RWPE2 (cell line): Measurements from ENCODE around the gene SEMA3F.

Experiments used
- ATAC-seq: fragments of 200-7000 bp; cut with Tn5 transposase; 3 replicates; pipeline ENCODE4 v1.9.1; 2021; ENCODE audit warnings: low read depth
- DNase-seq: peaks from one replicate; pipeline ENCODE4 v3.0.0-alpha.2; 2020; ENCODE audit warnings: low spot score
- H3K27ac ChIP-seq: fragments of 450-650 bp; 2 replicates; pipeline ENCODE4 v1.5.1; 2017; ENCODE audit warnings: mild to moderate bottlenecking; ENCODE audit not compliant: poor library complexity, severe bottlenecking
- H3K27me3 ChIP-seq: fragments of 250-450 bp; sonication (Bioruptor Pico); 2 replicates; pipeline ENCODE4 v1.5.1; 2021; ENCODE audit warnings: mild to moderate bottlenecking, moderate library complexity; ENCODE audit not compliant: insufficient read depth, poor library complexity, severe bottlenecking
- H3K36me3 ChIP-seq: fragments of 250-450 bp; sonication (Bioruptor Pico); 2 replicates; pipeline ENCODE4 v1.5.1; 2020; ENCODE audit warnings: low read depth, mild to moderate bottlenecking, moderate library complexity
- H3K4me1 ChIP-seq: fragments of 250-450 bp; sonication (Bioruptor Pico); 2 replicates; pipeline ENCODE4 v1.5.1; 2021; ENCODE audit warnings: mild to moderate bottlenecking, moderate library complexity; ENCODE audit not compliant: insufficient read depth, poor library complexity, severe bottlenecking
- H3K4me3 ChIP-seq: fragments of 250-450 bp; sonication (Bioruptor Pico); 2 replicates; pipeline ENCODE4 v1.5.1; 2021; ENCODE audit warnings: mild to moderate bottlenecking, moderate library complexity; ENCODE audit not compliant: severe bottlenecking
- H3K9me3 ChIP-seq: fragments of 250-450 bp; sonication (Bioruptor Pico); 2 replicates; pipeline ENCODE4 v1.5.1; 2021; ENCODE audit warnings: mild to moderate bottlenecking, moderate library complexity; ENCODE audit not compliant: severe bottlenecking
- TF ChIP-seq, protein P1 (sequence below): fragments of 450-650 bp; IDR thresholded peaks from one replicate; pipeline ENCODE4 v1.5.1; 2017; ENCODE audit warnings: mild to moderate bottlenecking, moderate library complexity; ENCODE audit not compliant: poor library complexity, severe bottlenecking

SEMA3F gene

DNA sequence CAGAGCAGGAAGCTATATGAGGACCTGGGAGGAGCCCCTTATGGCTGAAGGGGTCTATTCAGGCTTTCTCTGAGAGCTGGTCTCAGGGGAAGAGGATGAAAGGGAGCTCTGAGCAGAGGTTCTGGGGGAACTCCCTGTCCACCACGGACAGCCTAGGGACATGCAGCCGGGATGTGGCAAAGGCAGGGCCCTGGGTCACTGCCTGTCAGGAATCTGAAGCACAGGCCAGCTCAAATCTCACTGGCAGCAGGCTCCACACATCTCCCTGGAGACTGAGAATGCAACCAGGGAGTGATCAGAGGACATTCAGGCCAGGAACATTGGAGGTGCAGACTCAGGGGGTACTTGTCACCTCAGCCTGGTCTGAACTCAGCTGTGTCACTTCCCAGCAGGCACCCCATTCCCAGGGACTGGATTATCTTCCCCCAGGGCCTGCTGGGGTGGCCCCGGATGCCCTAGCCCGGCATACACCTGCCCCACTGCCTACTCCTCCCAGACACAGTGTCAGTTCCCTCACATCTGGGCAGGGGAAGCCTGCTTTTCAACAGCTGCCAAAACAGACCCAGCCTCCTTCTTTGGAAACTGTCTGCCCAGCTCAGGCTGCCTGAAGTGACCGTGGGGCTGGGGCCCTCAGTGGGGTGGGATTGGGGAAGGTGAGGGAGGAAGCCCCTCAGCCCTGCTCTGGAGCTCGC, 18.3 kb upstream of the SEMA3F start:
- Histone ChIP-seq H3K27me3 (no peaks in the 10 kb centered on the region), H3K9me3 (no peaks in the 10 kb centered on the region), H3K4me3 (no peak overlapping the region), H3K36me3 (no peaks in the 10 kb centered on the region), H3K4me1 (peaks cover 23% of the 10 kb centered on the region), H3K27ac (peak overlapping the region; percentile 73)
- DNase-seq (no peak), ATAC-seq (peak; percentile 7; the same call in 1 of the 3 replicates)
- TF ChIP-seq, protein P1, sequence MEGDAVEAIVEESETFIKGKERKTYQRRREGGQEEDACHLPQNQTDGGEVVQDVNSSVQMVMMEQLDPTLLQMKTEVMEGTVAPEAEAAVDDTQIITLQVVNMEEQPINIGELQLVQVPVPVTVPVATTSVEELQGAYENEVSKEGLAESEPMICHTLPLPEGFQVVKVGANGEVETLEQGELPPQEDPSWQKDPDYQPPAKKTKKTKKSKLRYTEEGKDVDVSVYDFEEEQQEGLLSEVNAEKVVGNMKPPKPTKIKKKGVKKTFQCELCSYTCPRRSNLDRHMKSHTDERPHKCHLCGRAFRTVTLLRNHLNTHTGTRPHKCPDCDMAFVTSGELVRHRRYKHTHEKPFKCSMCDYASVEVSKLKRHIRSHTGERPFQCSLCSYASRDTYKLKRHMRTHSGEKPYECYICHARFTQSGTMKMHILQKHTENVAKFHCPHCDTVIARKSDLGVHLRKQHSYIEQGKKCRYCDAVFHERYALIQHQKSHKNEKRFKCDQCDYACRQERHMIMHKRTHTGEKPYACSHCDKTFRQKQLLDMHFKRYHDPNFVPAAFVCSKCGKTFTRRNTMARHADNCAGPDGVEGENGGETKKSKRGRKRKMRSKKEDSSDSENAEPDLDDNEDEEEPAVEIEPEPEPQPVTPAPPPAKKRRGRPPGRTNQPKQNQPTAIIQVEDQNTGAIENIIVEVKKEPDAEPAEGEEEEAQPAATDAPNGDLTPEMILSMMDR: no peak

DNA sequence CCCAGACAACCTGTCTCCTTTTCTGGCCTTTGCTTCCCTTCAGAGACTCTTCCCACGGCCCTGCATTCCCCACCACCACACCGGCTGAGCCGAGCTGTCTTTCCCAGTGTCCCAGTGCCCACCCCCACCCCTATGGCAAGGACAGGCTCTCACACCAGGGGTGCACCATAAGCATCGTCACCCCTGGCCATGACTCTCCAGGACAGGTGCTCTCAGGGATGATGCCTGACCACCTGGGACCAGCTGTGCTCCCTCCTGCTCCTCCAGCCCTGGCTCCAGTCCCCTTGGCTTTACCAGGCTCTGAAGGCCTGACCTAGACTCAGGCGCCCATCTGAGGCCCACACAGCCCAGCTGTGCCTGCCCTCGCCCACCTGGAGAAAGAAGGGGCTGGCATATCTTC, 17.6 kb upstream of the SEMA3F start:
- no peak; the same call in 2 of the 3 replicates for ATAC-seq

DNA sequence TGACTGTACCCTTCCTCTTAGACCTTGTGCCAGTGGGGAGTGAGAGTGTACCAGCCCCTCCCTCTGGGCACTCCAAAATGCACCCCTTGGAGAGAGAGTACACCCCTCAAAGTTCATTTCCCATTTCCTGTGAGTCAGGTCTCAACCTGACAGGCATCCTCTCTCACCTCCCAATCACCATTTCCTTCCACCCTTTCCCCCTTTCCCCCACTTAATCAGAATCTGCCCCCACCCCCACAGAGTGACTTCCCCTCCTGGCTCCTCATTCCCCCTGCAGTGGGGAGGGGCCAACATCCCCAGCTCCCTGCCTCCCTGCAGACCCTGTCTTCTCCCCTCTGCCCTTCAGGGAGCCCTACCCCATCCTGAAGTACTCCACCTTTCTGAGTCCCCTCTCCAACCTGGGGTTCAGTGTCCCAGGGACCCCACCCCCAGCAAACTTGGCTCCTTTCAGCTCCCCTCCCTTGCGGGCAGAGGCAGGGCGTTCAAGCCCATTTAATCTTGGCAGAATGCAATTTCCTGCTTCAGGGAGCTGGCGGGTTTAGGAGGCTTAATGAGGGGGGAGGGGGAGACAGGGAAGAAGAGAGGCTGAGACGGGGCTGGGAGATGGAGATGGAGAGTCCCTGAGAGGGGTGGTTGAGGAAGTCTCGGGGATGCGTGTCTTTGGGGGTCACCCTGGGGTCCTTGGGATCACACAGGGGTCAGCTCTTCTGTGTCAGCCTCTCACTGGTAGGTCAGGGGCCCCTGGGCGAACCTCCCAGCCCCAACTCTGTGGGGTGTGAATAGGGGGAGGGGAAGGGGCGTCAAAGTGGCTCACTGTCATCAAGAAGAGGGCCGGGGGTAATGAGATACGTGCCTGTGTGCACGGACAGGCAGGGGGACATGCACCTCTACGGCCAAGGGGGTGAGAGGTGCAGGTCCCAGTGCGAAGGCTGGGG, 16.6 kb upstream of the SEMA3F start:
- DNase-seq (no peak), ATAC-seq (peak; percentile 44)
- Histone ChIP-seq H3K4me3 (no peak overlapping the region), H3K27ac (peak overlapping the region; percentile 73), H3K9me3 (no peaks in the 10 kb centered on the region), H3K27me3 (no peaks in the 10 kb centered on the region), H3K4me1 (peaks cover 23% of the 10 kb centered on the region), H3K36me3 (no peaks in the 10 kb centered on the region)
- TF ChIP-seq, protein P1: no peak

More for the DNA sequence above, 17.6 kb upstream of the SEMA3F start:
- no peaks in the 10 kb centered on the region for H3K9me3 ChIP-seq
- H3K36me3 ChIP-seq: no peaks in the 10 kb centered on the region
- no peak for DNase-seq
- TF ChIP-seq, protein P1: no peak
- peak overlapping the region; percentile 73 for H3K27ac ChIP-seq
- peaks cover 23% of the 10 kb centered on the region for H3K4me1 ChIP-seq
- no peaks in the 10 kb centered on the region for H3K27me3 ChIP-seq
- no peak overlapping the region for H3K4me3 ChIP-seq

DNA sequence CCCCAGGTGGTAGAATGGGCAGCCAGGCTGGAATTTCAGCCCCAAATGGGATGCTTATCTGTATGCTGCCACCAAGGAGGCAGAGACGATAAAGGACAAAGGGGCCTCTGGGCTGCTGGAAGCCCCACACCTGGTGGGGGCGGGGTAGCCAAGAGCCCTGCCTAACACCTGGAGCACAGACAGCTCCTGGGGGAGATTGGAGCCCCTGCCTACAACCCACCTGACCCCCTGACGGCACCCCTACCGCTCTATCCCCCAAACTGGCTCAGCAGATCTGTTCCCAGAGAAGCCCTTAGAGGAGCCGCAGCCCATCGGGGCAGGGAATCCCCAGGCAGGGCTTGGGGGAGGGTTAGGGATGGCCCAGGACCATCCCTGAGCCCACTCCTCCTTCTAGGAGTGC, 15.8 kb upstream of the SEMA3F start:
- Histone ChIP-seq H3K4me1 (peaks cover 23% of the 10 kb centered on the region), H3K36me3 (no peaks in the 10 kb centered on the region), H3K9me3 (no peaks in the 10 kb centered on the region), H3K27ac (peak overlapping the region; percentile 73), H3K27me3 (no peaks in the 10 kb centered on the region), H3K4me3 (no peak overlapping the region)
- no peak for ATAC-seq
- no peak for DNase-seq
- TF ChIP-seq, protein P1: no peak
